Activated T-helper 2 cell treated with anti-CD3 and anti-CD28 coated beads, Interferon-gamma antibody, Interleukin-2, Interleukin-4, amounts not matched to agents 10 μg/mL and 5 μg/mL and 100 μg/mL, durations not matched to agents 14 hours and 24 hours and 36 hours (primary cell): ENCODE results near the gene AFAP1L2. TPM values are rescaled to one million over a fixed set of nuclear protein-coding genes. Genes with fewer than 3 reads are reported as not detected.

Experiments used
- DNase-seq: peaks from one replicate; pipeline ENCODE4 v3.0.0; 2021; ENCODE audit warnings: low spot score
- H3K27ac Mint-ChIP-seq: one replicate; pipeline ENCODE4 v1.8.0; 2021; ENCODE audit warnings: mixed read lengths
- H3K27me3 Mint-ChIP-seq: one replicate; pipeline ENCODE4 v1.8.0; 2021; ENCODE audit warnings: low read depth, mixed read lengths
- H3K36me3 Mint-ChIP-seq: one replicate; pipeline ENCODE4 v1.8.0; 2021; ENCODE audit warnings: low read depth, mixed read lengths
- H3K4me1 Mint-ChIP-seq: one replicate; pipeline ENCODE4 v1.8.0; 2021; ENCODE audit warnings: low read depth, mixed read lengths
- H3K4me3 Mint-ChIP-seq: one replicate; pipeline ENCODE4 v1.8.0; 2021; ENCODE audit warnings: low read depth, mild to moderate bottlenecking, moderate library complexity, mixed read lengths
- H3K9me3 Mint-ChIP-seq: one replicate; pipeline ENCODE4 v1.8.0; 2021; ENCODE audit warnings: mixed read lengths
- intact Hi-C: fragments of 100-400 bp; cut with micrococcal nuclease; formaldehyde crosslinking; loops from one replicate; pipeline ENCODE4 v1.15.1; 2023
- total RNA-seq: library from RNA; stranded (reverse); gene quantifications from 2 replicates; pipeline ENCODE4 v1.2.3, GENCODE V29; 2022

Gene AFAP1L2
- total RNA-seq, 1 donor from 2014 or later, result 3.5 TPM

- no peaks in the 10 kb centered on the region for H3K4me1 Mint-ChIP-seq
- H3K36me3 Mint-ChIP-seq, result no peaks in the 10 kb centered on the region
- H3K9me3 Mint-ChIP-seq, result peaks cover 10% of the 10 kb centered on the region
- intact Hi-C loops, result no loop called here
- H3K27me3 Mint-ChIP-seq, result peaks cover 1% of the 10 kb centered on the region
- DNase-seq, result no peak
- no peak overlapping the region for H3K4me3 Mint-ChIP-seq
- no peak overlapping the region for H3K27ac Mint-ChIP-seq
Measured at GRCh38 chr10:114290038-114290437, 114.3 kb downstream of the AFAP1L2 start.

GRCh38 chr10:114289096-114289436 is 115.2 kb downstream of the AFAP1L2 start:
- H3K4me1 Mint-ChIP-seq, result no peaks in the 10 kb centered on the region
- peaks cover 1% of the 10 kb centered on the region for H3K27me3 Mint-ChIP-seq
- H3K4me3 Mint-ChIP-seq, result no peak overlapping the region
- intact Hi-C loops, result no loop called here
- no peak overlapping the region for H3K27ac Mint-ChIP-seq
- DNase-seq, result no peak
- peaks cover under 1% of the 10 kb centered on the region for H3K9me3 Mint-ChIP-seq
- H3K36me3 Mint-ChIP-seq, result no peaks in the 10 kb centered on the region

GRCh38 chr10:114288424-114289095 is 115.7 kb downstream of the AFAP1L2 start:
- intact Hi-C loops, result no loop called here
- no peaks in the 10 kb centered on the region for H3K9me3 Mint-ChIP-seq
- no peaks in the 10 kb centered on the region for H3K36me3 Mint-ChIP-seq
- no peaks in the 10 kb centered on the region for H3K4me1 Mint-ChIP-seq
- DNase-seq, result no peak
- peaks cover 1% of the 10 kb centered on the region for H3K27me3 Mint-ChIP-seq
- no peak overlapping the region for H3K27ac Mint-ChIP-seq
- H3K4me3 Mint-ChIP-seq, result no peak overlapping the region

GRCh38 chr10:114286921-114287320 is 117.4 kb downstream of the AFAP1L2 start:
- no peaks in the 10 kb centered on the region for H3K9me3 Mint-ChIP-seq
- H3K4me1 Mint-ChIP-seq, result no peaks in the 10 kb centered on the region
- H3K27ac Mint-ChIP-seq, result no peak overlapping the region
- H3K4me3 Mint-ChIP-seq, result no peak overlapping the region
- H3K36me3 Mint-ChIP-seq, result no peaks in the 10 kb centered on the region
- peaks cover 1% of the 10 kb centered on the region for H3K27me3 Mint-ChIP-seq
- DNase-seq, result no peak
- intact Hi-C loops, result no loop called here

- H3K9me3 Mint-ChIP-seq, result no peaks in the 10 kb centered on the region
- H3K4me3 Mint-ChIP-seq, result no peak overlapping the region
- no peak for DNase-seq
- intact Hi-C loops, result no loop called here
- H3K27ac Mint-ChIP-seq, result no peak overlapping the region
- H3K27me3 Mint-ChIP-seq, result no peaks in the 10 kb centered on the region
- H3K4me1 Mint-ChIP-seq, result no peaks in the 10 kb centered on the region
- H3K36me3 Mint-ChIP-seq, result no peaks in the 10 kb centered on the region
Measured at GRCh38 chr10:114285961-114286441, 118.3 kb downstream of the AFAP1L2 start.

GRCh38 chr10:114284346-114285071 is 119.8 kb downstream of the AFAP1L2 start:
- Mint-ChIP-seq H3K27me3 (no peaks in the 10 kb centered on the region), H3K4me1 (no peaks in the 10 kb centered on the region), H3K4me3 (no peak overlapping the region), H3K36me3 (no peaks in the 10 kb centered on the region), H3K9me3 (no peaks in the 10 kb centered on the region), H3K27ac (no peak overlapping the region)
- DNase-seq, result no peak
- intact Hi-C loops, result no loop called here

GRCh38 chr10:114283535-114284234 is 120.6 kb downstream of the AFAP1L2 start:
- intact Hi-C loops, result no loop called here
- no peak overlapping the region for H3K4me3 Mint-ChIP-seq
- DNase-seq, result no peak
- no peaks in the 10 kb centered on the region for H3K9me3 Mint-ChIP-seq
- no peaks in the 10 kb centered on the region for H3K36me3 Mint-ChIP-seq
- H3K27me3 Mint-ChIP-seq, result no peaks in the 10 kb centered on the region
- H3K4me1 Mint-ChIP-seq, result no peaks in the 10 kb centered on the region
- H3K27ac Mint-ChIP-seq, result no peak overlapping the region

GRCh38 chr10:114283091-114283490 is 121.2 kb downstream of the AFAP1L2 start:
- no peaks in the 10 kb centered on the region for H3K4me1 Mint-ChIP-seq
- no peak for DNase-seq
- intact Hi-C loops, result no loop called here
- no peak overlapping the region for H3K4me3 Mint-ChIP-seq
- no peaks in the 10 kb centered on the region for H3K9me3 Mint-ChIP-seq
- no peaks in the 10 kb centered on the region for H3K27me3 Mint-ChIP-seq
- no peak overlapping the region for H3K27ac Mint-ChIP-seq
- H3K36me3 Mint-ChIP-seq, result no peaks in the 10 kb centered on the region

- H3K4me3 Mint-ChIP-seq, result no peak overlapping the region
- H3K27me3 Mint-ChIP-seq, result no peaks in the 10 kb centered on the region
- no peak for DNase-seq
- no peak overlapping the region for H3K27ac Mint-ChIP-seq
- no peaks in the 10 kb centered on the region for H3K36me3 Mint-ChIP-seq
- H3K9me3 Mint-ChIP-seq, result no peaks in the 10 kb centered on the region
- H3K4me1 Mint-ChIP-seq, result no peaks in the 10 kb centered on the region
- intact Hi-C loops, result no loop called here
Measured at GRCh38 chr10:114282526-114282925, 121.8 kb downstream of the AFAP1L2 start.

- Mint-ChIP-seq H3K4me1 (no peaks in the 10 kb centered on the region), H3K9me3 (no peaks in the 10 kb centered on the region), H3K27ac (no peak overlapping the region), H3K4me3 (no peak overlapping the region), H3K27me3 (no peaks in the 10 kb centered on the region), H3K36me3 (no peaks in the 10 kb centered on the region)
- no peak for DNase-seq
- intact Hi-C loops, result no loop called here
Measured at GRCh38 chr10:114281461-114281860, 122.8 kb downstream of the AFAP1L2 start.

GRCh38 chr10:114281006-114281405 is 123.3 kb downstream of the AFAP1L2 start:
- Mint-ChIP-seq H3K4me3 (no peak overlapping the region), H3K4me1 (no peaks in the 10 kb centered on the region), H3K27ac (no peak overlapping the region), H3K27me3 (no peaks in the 10 kb centered on the region), H3K9me3 (no peaks in the 10 kb centered on the region), H3K36me3 (no peaks in the 10 kb centered on the region)
- DNase-seq, result no peak
- intact Hi-C loops, result no loop called here

- Mint-ChIP-seq H3K9me3 (no peaks in the 10 kb centered on the region), H3K36me3 (no peaks in the 10 kb centered on the region), H3K4me3 (no peak overlapping the region), H3K4me1 (no peaks in the 10 kb centered on the region), H3K27me3 (no peaks in the 10 kb centered on the region), H3K27ac (no peak overlapping the region)
- intact Hi-C loops, result no loop called here
- no peak for DNase-seq
Measured at GRCh38 chr10:114279901-114280644, 124.2 kb downstream of the AFAP1L2 start.
